Middle frontal gyrus (tissue), 1 donor: ENCODE data around the gene PHAX.
"Not testable (repeated sequence)": the region's sequence is repeated elsewhere in the genome, so short reads cannot be mapped to it uniquely, and the experiment has no call there.

ENCODE experiments used
- DNase-seq: peaks from one replicate; pipeline ENCODE4 v3.0.0-alpha.2; 2015; ENCODE audit warnings: low spot score; ENCODE audit errors: extremely low spot score

Gene PHAX, protein sequence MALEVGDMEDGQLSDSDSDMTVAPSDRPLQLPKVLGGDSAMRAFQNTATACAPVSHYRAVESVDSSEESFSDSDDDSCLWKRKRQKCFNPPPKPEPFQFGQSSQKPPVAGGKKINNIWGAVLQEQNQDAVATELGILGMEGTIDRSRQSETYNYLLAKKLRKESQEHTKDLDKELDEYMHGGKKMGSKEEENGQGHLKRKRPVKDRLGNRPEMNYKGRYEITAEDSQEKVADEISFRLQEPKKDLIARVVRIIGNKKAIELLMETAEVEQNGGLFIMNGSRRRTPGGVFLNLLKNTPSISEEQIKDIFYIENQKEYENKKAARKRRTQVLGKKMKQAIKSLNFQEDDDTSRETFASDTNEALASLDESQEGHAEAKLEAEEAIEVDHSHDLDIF

DNA sequence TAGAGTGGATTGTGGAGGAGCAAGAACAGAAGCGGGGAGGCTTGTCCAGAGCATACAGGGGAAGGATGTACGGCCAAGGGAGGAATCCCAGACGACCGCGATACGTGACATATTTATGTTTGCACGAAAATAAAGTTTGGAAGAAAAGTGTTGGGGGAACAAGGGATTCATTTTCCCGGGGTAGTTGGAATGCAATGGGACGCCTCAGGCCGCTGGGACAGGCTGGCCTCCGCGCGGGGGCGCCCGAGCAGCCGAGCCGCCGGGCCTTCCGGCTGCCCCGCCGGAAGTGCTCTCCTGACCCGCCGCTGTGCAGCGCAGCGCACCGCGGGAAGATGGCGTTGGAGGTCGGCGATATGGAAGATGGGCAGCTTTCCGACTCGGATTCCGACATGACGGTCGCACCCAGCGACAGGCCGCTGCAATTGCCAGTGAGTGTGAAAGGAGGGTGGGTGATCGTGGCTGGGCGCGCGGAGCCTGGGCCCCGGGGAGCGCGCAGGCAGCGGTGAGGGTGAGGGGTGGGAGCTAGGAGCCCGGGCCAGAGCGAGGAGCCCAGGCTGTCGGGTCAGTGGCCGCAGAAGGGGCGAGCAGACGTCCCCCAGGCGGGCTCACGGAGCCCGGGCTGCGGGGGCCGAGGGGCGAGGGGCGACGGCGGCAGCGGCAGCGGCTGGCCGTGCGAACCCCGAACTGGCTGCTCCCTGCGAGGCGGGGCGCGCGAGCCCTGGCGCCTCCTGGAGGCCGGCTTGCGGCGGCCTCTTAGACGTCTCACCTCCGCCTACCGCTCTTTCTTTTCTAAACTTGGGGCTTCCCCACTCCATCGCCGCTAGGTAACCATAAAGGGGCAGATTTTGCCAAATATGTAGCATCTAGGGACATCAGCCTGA lies at the start of gene PHAX:
Gene PHAX (plus strand): TSS at position 317 of the 881 bp plus-strand sequence. CDS start 16 bp downstream, at position 333.
- peak; percentile 71 for DNase-seq

DNA sequence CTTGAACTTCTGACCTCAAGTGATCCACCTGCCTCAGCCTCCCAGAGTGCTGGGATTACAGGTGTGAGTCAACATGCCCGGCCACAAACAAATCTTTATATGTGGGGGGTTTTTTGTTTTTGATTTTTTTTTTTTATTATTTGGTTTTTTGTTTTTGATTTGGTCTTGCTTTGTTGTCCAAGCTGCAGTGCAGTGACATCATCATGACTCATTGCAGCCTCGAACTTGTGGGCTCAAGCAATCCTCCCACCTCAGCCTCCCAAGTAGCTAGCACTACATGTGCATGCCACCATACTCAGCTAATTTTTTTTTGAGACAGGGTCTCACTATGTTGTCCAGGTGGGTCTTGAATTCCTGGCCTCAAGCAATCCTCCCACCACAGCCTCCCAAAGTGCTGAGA lies 48.1 kb upstream of the PHAX start:
- no peak for DNase-seq

DNA sequence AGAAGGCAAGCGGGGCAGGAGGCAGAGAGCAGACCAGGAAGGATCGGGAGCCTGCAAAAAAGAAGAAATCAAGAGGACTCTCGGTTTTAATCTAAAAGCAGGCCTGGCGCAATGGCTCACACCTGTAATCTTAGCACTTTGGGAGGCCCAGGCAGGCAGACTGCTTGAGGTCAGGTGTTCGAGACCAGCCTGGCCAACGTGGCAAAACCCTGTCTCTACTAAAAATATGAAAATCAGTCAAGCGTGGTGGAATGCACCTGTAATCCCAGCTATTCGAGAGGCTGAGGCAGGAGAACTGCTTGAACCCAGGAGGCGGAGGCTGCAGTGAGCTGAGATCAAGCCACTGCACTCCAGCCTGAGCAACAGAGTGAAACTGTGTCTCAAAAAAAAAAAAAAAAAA lies 45.6 kb upstream of the PHAX start:
- DNase-seq: not testable (repeated sequence)

DNA sequence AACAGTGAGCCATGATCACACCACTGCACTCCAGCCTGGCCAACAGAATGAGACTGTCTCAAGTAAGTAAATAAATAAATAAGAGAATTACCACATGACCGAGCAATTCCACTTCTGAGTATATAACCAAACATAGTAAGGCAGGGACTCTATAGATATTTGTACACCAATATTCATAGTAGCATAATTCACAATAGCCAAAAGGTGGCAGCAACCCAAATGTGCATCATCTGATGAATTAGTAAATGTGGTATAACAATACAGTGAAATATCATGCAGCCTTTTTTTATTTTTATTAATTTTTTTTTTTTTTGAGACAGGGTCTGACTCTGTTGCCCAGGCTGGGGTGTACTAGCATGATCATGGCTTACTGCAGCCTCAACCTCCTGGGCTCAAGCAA lies 38.8 kb upstream of the PHAX start:
- DNase-seq: no peak

DNA sequence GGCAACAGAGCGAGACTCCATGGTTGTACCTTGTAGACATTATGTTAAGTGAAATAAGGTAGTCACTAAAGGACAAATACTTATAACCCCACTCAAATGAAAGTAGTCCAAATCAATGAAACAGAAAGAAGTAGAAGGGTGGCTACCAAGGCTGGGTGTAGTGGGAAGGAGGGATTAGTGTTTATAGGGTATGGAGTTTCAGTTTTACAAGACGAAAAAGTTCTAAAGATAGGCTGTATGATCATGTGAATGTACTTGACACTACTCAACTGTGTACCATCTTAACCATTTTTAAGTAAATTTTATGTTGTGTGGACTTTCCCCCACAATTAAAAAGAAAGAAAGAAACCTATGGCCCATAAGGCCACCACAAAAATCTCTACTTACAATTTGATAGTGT lies 37.9 kb upstream of the PHAX start:
- DNase-seq: no peak

DNA sequence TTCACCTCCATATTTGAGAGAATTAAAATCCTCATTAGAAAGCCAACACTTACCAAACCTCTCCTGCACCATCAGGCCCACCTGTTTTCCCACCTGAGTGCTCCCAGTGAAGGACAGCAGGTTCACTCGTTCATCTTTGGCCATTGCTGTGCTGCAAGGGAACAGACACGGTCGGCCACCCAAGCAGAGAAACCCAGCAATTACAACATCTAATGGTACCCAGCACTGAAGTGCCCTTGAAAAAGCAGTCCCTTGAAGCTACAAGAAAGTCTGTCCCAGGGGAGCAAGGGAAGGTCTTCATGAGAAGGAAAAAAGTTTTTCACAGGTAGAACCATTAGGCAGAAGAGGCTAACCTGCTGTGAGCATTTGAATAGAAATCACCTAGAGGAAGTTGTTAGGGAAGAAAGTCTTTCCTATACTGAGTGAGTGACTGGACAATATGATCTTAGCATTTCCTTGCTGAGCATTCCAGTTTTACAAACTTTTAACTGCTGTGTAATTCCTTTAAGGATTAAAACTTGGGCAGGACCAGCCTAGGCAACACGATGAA lies 32.5 kb upstream of the PHAX start:
- no peak for DNase-seq

DNA sequence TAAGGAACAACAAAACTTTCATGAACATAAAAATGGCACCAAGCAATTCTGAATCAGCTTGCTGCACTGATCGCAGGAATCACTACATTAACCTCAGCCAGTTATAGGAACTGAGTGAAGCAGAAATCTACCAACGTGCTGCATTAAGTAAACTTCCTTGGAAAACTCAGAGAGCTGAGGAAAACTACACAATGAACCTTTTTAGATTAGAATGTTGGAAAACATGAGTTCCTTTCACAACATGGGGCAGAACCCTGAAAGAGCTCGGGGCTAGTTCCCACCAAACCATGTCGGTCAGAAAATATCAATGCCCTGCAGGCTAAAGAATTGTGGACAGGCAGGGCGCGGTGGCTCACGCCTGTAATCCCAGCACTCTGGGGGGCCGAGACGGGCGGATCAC lies 25.1 kb upstream of the PHAX start:
- no peak for DNase-seq

DNA sequence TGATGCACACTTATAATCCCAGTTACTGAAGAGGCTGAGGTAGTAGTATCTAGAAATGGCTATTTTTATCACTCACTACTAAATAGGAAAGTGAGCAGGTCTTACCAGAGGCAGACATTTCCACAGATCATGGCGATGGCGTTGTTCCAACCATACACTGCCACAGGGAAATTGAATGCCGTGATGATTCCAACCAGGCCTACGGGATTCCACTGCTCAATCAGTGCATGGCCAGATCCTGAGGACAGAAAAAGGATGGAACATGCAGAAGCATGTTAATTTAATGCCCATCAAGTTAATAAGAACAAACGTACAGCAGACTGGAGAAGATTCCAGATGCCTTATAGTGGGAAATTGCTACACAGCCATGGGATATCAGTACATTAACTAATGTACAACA lies 23.8 kb upstream of the PHAX start:
- no peak for DNase-seq

DNA sequence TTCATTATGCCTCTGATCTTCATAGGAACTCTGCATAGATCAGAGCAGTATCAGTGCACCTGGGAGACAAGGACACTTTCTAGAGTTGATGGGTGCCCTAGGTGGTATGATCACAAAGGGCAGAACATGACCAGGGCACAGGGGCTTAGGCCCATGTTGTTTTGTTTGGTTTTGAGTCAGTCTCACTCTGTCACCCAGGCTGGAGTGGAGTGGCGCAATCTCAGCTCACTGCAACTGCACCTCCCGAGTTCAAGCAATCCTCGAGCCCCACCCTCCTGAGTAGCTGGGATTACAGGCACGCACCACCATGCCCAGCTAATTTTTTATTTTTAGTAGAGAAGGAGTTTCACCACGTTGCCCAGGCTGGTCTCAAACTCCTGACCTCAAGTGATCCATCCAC lies 23.3 kb upstream of the PHAX start:
- DNase-seq: no peak

DNA sequence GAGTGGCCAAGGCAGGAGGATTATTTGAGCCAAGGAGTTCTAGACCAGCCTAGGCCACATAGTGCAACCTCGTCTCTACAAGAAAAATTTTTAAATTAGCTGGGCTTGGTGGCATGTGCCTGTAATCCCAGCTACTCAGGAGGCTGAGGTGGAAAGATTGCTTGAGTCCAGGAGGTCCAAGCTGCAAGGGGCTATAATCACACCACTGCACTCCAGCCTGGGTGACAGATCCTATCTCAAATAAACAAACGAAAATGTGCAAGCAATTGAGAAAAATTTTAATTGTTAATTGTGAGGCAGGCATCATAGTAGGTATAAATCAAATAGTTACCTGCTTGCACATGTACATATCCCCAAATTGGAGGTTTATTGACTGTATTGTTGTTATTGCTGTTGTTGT lies 21.0 kb upstream of the PHAX start:
- no peak for DNase-seq

DNA sequence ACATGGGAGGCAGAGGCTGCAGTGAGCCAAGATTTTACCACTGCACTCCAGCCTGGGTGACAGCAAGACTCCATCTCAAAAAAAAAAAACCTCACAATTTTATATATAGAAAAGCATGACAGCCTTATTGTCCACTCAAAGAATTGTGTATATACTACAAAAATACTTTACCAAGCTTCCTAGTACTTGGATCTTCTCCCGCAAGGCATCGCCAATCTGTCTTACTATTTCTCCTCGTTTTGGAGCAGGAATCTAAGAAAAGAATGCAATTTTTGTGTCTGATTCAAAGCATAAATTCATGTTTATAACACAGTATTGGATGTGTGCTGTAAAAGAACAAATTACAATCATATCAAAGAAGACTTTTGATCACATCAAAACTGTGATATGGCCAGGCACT lies 17.0 kb upstream of the PHAX start:
- DNase-seq: no peak

DNA sequence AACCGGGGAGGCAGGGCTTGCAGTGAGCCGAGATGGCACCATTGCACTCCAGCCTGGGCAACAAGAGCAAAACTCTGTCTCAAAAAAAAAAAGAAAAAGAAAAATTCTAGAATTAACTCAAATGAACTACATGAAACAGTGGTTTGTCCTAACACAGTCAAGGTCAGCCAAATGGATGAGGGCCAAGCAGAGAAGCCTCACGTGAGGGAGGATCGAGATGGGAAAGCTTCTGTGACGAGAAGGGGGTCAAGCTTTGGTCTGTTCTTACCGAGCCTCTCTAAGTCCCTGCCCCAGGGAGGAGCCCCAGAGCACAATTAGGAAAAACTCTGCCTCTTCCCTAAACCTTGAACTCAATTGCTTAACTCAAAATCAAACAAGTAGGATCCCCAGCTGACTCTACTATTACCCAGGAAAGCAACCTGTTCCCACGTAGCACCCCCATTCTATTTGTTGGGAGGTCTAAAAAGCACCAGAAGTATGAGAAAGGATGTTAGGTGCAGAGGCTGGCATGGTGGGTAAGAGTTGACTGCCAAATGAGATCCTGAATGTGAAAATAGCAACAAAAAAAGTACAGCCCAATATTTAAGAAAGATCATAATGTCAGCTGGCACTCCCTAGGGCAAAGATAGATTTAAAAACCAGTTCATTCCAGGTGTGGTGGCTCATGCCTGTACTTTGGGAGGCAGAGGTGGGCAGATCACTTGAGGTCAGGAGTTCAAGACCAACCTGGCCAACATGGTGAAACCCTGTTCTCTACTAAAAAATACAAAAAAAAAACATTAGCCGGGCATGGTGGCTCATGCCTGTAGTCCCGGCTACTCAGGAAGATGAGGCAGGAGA lies 13.0 kb upstream of the PHAX start:
- no peak for DNase-seq

DNA sequence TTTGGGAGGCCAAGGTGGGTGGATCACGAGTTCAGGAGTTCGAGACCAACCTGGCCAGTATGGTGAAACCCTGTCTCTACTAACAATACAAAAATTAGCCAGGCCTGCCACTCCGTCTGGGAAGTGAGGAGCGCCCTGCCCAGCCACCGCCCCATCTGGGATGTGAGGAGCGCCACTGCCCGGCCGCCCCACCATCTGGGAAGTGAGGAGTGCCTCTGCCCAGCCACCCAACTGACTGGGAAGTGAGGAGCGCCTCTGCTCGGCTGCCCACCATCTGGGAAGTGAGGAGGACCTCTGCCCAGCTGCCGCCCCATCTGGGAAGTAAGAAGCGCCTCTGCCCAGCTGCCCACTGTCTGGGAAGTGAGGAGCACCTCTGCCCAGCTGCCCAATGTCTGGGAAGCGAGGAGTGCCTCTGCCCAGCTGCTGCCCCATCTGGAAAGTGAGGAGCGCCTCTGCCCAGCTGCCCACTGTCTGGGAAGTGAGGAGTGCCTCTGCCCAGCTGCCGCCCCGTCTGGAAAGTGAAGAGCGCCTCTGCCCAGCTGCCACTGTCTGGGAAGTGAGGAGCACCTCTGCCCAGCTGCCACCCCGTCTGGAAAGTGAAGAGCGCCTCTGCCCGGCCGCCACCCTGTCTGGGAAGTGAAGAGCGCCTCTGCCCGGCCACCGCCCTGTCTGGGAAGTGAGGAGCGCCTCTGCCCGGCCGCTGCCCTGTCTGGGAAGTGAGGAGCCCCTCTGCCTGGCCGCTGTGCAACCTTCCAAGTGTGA lies 11.0 kb upstream of the PHAX start:
- no peak for DNase-seq

DNA sequence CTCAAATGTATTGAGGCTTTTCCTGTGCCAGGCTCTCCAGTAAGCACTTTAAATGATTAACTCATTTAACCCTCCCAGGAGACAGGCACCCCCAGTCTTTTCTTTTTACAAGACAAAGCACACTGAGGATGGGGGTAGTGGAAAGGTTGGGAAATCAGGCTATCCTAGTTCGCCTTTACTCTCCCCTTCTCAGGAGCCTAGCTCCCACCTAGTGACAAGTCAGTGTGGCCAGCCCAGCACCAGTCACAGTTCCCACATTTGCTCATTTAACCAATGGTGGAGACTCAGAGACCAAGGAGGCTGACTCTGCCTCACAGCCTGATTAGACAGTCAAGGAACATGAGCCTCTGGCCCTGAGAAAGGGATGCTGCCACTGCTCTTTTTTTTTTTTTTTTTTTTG lies 9.2 kb upstream of the PHAX start:
- DNase-seq: no peak

DNA sequence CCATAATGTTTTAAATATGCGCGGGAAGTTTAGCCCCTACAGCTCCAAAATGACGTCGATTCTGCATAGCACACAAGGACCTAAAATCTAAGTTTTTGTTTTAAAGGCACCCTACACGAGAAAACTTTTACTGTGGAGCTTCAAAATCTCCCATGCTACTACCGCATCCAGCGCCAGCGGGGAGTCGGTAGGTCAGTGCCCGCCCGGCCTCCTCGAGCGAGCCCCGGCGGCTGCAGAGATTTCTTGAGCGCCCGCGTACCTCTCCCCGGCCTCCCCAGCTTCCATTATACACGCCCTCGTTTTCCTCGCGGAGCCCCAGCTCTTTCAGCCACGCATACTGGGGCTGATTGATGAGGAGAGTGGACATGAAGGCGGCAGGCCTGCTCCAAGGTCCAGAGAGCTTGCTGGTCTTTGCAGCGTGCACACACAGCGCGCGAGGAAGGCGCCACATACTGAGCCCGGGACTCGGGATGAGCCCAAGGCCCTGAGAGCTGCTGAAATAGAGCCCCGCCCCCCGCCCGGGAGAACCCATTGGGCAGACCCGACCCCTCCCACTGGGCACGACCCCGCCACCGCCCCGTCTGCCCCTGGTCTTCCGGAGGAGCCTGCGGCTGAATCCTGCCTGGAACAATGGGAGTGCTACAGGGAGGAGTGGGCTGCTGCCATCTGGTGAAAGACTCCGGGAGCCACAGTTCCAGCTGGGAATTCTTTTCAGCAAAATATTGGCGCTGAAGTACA lies 5.8 kb upstream of the PHAX start, which contains the start of gene ALDH7A1:
Gene ALDH7A1 (minus strand): TSS at position 472 of the 738 bp plus-strand sequence. CDS start 21 bp downstream, at position 451.
- peak; percentile 73 for DNase-seq

DNA sequence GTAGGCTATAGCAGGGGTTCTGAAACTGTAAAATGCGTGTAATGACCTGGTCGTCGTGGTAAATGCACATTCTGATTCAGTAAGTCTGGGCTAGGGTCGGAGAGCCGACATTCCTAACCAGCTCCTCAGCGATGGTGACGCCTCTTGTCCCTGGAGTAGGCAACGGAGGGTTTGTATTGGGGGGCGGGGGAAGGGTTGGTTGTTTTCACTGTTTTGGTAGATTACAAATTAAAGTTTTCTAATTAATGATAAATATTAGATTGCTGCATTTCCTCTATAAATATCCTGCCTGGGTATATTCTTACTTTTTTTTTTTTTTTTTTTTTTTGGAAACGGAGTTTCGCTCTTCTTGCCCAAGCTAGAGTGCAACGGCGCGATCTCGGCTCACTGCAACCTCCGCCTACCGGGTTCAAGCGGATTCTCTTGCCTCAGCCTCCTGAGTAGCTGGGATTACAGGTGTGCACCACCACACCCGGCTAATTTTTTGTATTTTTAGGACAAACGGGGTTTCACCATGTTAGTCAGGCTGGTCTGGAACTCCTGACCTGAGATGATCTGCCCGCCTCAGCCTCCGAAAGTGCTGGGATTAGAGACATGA lies 5.2 kb upstream of the PHAX start:
- no peak for DNase-seq

DNA sequence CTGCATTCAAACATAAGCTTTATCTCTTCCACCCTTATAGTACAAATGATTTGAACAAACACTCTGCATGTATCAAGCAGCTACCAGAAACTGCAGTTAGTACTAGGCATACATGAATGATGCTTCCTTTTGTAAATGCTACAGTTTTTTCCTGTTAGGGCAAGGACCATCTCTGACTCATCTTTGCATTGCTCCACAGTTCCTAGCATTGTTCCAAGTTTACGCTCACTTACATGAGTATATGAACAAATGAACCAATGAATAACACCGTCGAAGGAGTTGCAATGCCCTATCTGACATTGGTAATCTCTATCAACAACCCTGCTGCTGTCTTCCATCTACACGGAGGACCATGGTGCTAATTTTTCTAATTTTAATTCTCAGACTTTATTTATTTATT lies 3.6 kb upstream of the PHAX start:
- no peak for DNase-seq

DNA sequence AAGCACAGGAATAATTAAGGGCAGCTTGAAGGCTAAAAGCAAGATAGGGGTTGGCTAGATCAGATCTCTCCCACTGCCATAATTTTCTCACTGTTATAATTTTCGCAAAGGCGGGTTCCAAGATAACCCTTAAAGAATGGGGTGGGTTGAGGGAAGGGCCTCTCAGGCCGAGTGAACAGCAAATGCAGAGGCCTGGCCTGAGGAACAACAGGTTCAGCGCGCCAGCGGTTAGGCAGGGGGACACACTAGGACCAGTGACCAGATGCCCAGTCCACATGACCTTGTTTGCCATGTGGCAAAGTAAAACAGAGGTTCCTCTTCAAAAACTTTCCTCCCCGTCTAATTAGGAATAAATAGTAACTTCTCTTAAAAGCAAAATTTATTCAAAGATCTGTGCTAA lies 1.2 kb upstream of the PHAX start:
- DNase-seq: no peak

DNA sequence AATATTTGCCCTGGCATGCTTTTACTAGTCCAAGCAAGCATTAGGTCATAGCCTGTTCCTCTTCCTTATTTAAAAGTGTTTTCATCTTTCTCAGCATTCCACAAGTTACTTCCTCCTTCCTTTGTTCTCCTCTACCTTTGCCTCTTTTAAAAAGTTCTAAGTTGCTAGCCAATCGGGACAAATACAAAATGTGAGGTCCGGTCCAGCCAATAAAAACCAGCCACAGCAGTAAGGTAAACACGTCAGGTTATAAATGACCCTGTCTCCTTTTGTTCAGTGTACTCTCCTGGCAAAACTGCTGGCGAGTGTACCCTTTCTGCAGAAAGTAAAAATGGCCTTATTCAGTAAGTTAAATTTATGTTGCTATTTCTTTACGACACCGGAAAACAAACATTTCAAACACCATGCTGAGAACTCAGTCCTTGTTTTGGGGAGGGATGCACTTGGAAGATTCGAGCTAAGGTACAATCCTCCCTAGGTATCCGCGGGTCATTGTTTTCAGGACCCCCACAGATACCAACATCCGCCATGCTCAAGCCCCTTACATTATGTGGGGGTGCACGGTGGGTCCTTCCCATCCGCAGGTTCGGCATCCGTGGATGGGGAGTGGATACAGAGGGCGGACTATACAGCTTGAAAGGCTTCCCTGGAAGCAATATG lies 646 bp upstream of the PHAX start:
- not testable (repeated sequence) for DNase-seq
